Measurements from ENCODE around the gene ATOH8. TPM values are rescaled to one million over a fixed set of nuclear protein-coding genes. Genes with fewer than 3 reads are reported as not detected.

The ATOH8 gene
- total RNA-seq, 3 donors from 2014 or later: 20.8 to 167 (median 46.2) TPM

- H3K27me3 ChIP-seq: peaks cover 0 to 4% of the 10 kb centered on the region in 2 donors
- TF ChIP-seq, protein P1, sequence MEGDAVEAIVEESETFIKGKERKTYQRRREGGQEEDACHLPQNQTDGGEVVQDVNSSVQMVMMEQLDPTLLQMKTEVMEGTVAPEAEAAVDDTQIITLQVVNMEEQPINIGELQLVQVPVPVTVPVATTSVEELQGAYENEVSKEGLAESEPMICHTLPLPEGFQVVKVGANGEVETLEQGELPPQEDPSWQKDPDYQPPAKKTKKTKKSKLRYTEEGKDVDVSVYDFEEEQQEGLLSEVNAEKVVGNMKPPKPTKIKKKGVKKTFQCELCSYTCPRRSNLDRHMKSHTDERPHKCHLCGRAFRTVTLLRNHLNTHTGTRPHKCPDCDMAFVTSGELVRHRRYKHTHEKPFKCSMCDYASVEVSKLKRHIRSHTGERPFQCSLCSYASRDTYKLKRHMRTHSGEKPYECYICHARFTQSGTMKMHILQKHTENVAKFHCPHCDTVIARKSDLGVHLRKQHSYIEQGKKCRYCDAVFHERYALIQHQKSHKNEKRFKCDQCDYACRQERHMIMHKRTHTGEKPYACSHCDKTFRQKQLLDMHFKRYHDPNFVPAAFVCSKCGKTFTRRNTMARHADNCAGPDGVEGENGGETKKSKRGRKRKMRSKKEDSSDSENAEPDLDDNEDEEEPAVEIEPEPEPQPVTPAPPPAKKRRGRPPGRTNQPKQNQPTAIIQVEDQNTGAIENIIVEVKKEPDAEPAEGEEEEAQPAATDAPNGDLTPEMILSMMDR (IDR thresholded peaks at IDR 0.05): no peak
- TF ChIP-seq POLR2AphosphoS5 (IDR thresholded peaks at IDR 0.05) (no peak), POLR2A (IDR thresholded peaks at IDR 0.05) (no peak)
- no peaks in the 10 kb centered on the region for H3K36me3 ChIP-seq
- H3K4me3 ChIP-seq: no peak overlapping the region
- H3K27ac ChIP-seq: no peak overlapping the region
- DNase-seq (ENCODE audit: low spot score in 2 of 2): no peak
- H3K9me3 ChIP-seq: no peaks in the 10 kb centered on the region
- intact Hi-C loops (cut with DNase I; ENCODE audit: low total_unique reads): loop anchor here (5.0 kb wide), 1 partner anchor 260 kb away; no protein-coding TSS in a partner anchor
- H3K4me1 ChIP-seq: no peaks in the 10 kb centered on the region
Measured at GRCh38 chr2:85822766-85823165, 69.0 kb downstream of the ATOH8 start.

DNA sequence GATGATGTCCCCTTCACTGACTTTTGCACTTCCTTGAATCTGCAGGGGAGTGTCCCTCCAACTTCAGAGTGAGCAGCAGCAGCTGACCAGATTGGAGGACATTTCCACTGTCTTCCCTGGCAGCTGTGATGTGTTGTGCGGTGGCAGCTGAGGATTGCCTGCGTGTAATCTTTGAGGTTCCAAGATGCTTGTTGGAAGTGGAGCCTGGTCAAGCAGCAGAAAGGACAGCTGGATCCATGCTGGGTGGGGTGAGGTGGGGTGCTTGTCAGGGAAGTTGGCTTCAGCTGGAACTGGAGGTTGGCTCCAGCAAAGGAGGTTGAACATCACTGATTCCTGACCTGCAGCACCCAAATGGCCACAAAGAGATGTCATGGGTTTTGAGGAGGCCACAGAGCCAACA lies 70.2 kb downstream of the ATOH8 start:
- H3K27ac ChIP-seq: no peak overlapping the region
- H3K27me3 ChIP-seq: peaks cover 0 to 4% of the 10 kb centered on the region in 2 donors
- no peak for DNase-seq (ENCODE audit: low spot score in 2 of 2)
- intact Hi-C loops (cut with DNase I; ENCODE audit: low total_unique reads): loop anchor here (5.0 kb wide), 1 partner anchor 258 kb away; no protein-coding TSS in a partner anchor
- H3K36me3 ChIP-seq: no peaks in the 10 kb centered on the region
- H3K4me1 ChIP-seq: no peaks in the 10 kb centered on the region
- TF ChIP-seq POLR2A (IDR thresholded peaks at IDR 0.05) (no peak), POLR2AphosphoS5 (IDR thresholded peaks at IDR 0.05) (no peak)
- TF ChIP-seq, protein P1 (IDR thresholded peaks at IDR 0.05): no peak
- H3K4me3 ChIP-seq: no peak overlapping the region
- H3K9me3 ChIP-seq: no peaks in the 10 kb centered on the region

GRCh38 chr2:85826990-85827878 lies 73.4 kb downstream of the ATOH8 start:
- H3K27ac ChIP-seq: peak overlapping the region in 1 of 2 donors; percentile 28
- H3K27me3 ChIP-seq: peaks cover 0 to 4% of the 10 kb centered on the region in 2 donors
- intact Hi-C loops (cut with DNase I; ENCODE audit: low total_unique reads): no loop called here
- DNase-seq (ENCODE audit: low spot score in 2 of 2): peak; percentile 50 to 64
- no peaks in the 10 kb centered on the region for H3K9me3 ChIP-seq
- TF ChIP-seq, protein P1 (IDR thresholded peaks at IDR 0.05): peak; percentile 80 to 97 (median 95)
- TF ChIP-seq POLR2A (IDR thresholded peaks at IDR 0.05) (no peak), POLR2AphosphoS5 (IDR thresholded peaks at IDR 0.05) (peak in 1 of 3 donors; percentile 22)
- H3K36me3 ChIP-seq: no peaks in the 10 kb centered on the region
- no peaks in the 10 kb centered on the region for H3K4me1 ChIP-seq
- H3K4me3 ChIP-seq: peak overlapping the region in 2 of 3 donors; percentile 30 to 58

GRCh38 chr2:85827879-85828569 lies 74.2 kb downstream of the ATOH8 start:
- H3K27ac ChIP-seq: peak overlapping the region in 1 of 2 donors; percentile 28
- TF ChIP-seq, protein P1 (IDR thresholded peaks at IDR 0.05): no peak
- TF ChIP-seq POLR2A (IDR thresholded peaks at IDR 0.05): no peak
- no peak for TF ChIP-seq POLR2AphosphoS5 (IDR thresholded peaks at IDR 0.05)
- no peak for DNase-seq (ENCODE audit: low spot score in 2 of 2)
- no peaks in the 10 kb centered on the region for H3K9me3 ChIP-seq
- no peaks in the 10 kb centered on the region for H3K36me3 ChIP-seq
- H3K4me3 ChIP-seq: peak overlapping the region in 2 of 3 donors; percentile 30 to 58
- intact Hi-C loops (cut with DNase I; ENCODE audit: low total_unique reads): no loop called here
- no peaks in the 10 kb centered on the region for H3K4me1 ChIP-seq
- peaks cover 0 to 4% of the 10 kb centered on the region in 2 donors for H3K27me3 ChIP-seq
